Peyer's patch (tissue), 4 donors: ENCODE measurements around the gene UBE2E2.

ENCODE experiments used
- CTCF ChIP-seq, 6 experiments: fragments of 450-650 bp in 4 of 6; fragments of 200-600 bp in 2 of 6; sonication (generic) in 1 of 6; IDR thresholded peaks; one replicate each; pipeline ENCODE4 v1.5.1; 2017 to 2019; ENCODE audit warnings: antibody characterized with exemption in 6 of 6, mild to moderate bottlenecking in 3 of 6, moderate library complexity in 1 of 6
- POLR2A ChIP-seq, 2 donors: fragments of 450-650 bp; IDR thresholded peaks; one replicate each; pipeline ENCODE4 v1.5.1; 2017; ENCODE audit warnings: antibody characterized with exemption in 2 of 2, mild to moderate bottlenecking in 2 of 2, moderate library complexity in 2 of 2

DNA sequence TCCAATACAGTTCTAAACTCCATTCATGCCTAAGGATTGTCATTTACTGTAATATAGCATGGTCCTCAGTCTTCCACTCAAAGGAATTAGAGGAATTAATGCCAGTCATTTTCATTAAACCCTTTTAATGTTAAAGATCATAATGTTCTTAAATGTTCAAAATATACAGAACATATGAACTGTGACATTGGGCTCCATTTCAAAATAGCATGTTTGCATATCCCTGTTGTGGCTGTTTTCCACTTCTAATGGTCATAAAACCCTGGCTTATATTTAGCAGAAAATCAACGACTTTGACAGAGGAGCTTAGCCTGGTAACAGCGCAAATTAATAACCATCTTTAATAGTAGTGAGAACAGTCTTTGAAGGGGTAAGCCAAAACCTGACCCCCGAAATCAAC, 260.7 kb downstream of the UBE2E2 start:
- TF ChIP-seq CTCF (IDR thresholded peaks at IDR 0.05), result no peak
- no peak for TF ChIP-seq POLR2A (IDR thresholded peaks at IDR 0.05)
